Measurements from ENCODE around the gene BMP5.
"Not testable (repeated sequence)": the region's sequence is repeated elsewhere in the genome, so short reads cannot be mapped to it uniquely, and the experiment has no call there.

Gene BMP5

DNA sequence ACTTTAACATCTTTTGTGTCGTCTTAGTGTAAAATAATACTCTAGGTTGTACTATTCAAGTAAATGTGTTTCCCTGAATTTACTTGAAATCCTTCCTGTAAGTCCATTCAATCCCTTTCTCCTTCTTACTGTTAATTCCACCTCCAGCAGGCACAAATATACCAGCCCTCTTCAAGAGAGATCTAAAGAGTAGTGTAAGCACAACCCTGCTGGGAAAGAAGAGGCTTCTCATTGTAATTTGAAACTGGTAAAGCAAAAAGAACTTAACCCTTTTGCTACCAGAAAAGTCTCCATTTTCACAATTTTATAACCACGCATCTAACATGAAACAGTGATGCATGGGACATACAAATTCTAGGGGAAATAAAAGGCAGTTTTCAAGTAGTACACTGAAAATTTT is at the start of gene BMP5:
Gene BMP5 (minus strand): TSS at position 191 of the 400 bp plus-strand sequence. CDS start 725 bp downstream, outside the sequence.
- no peak for DNase-seq (ENCODE audit: low spot score)

DNA sequence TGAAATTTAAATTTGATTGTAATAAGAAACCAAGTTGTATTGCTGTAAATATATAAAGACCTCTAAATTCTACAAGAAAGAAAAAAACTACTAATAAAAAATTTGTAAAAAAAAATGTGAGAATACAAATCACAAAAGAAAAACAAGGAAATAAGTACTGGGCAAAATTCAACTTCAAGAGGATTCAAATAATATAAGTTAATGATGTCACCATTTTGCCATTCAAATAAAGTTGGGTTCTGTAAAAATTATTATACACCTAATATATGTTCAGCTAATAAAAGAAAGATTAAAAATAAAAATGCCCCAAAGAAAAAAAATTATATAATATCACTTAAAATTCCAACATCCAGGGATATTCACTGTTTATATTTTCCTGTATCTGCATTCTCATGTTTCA is 47.0 kb upstream of the BMP5 start:
- DNase-seq (ENCODE audit: low spot score): no peak

DNA sequence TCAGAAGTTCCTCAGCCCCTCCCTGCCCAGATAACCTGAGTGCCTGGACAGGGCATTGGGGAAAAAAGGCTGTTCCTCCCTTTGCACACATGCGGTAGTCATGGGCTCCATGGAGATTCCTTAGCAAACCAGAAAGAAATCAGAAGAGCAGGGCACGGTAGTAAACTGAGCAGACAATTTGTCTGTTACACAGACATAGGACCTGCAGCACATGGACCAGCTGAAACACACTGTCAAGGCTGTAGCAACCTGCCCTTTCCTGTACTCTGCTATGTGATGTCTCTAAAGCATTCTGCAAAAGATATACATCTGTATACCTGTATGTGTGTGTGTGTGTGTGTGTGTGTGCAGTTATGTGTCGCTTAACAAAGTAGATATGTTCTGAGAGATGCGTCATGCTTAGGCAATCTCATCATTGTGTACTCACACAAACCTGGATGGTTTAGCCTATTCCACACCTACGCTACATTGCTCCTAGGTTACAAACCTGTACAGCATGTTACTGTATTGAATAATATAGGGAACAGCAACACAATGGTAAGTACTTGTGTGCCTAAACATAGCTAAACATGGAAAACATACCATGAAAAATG is 44.4 kb upstream of the BMP5 start:
- no peak for DNase-seq (ENCODE audit: low spot score)

DNA sequence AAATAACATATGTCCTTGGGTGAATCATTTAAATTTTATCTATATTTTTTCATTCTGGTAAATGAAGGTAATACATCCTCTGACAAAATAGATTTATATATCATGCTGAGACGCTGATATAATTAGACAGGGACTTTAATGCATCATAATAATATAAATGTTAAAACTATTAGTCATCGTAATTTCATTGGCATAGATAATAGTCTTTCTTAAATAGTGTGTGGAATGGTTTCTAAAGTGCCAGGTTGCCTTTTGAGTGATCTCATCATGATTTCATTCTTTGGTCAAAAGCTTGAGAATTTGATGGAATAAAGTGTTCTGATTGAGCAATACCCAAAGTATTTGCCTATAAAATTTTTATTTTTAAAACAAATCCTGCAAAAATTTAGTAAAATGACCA is 43.2 kb upstream of the BMP5 start:
- DNase-seq (ENCODE audit: low spot score): no peak

DNA sequence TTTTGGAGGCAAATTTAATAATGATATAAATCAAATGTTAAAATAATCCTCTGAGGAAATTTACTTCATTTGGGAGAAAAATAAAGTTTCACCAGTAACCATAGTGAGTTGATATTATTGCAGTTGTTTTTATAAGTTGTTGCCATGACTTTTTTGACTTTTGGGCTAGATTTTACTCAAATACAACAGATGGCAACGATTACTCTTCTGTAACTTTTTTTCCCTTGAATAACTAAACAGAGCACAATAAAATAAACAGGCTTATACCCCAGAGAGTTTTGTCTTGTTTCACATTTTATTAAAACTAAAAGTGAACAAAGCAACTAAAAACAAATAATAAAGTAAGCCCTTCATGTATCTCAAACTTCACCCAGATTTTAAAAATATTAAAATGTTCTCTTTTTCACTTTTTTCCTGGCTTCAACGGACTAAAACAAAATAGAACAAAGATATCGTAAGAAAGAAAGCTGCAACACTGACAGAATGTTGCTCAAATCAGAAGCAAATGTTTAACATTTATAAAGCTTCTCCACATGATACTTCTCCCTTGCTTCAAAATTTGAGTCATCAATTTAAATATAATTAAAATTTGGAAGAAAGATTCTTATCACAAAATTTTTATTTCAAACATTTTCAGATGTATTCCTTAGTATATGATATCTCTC is 42.5 kb upstream of the BMP5 start:
- no peak for DNase-seq (ENCODE audit: low spot score)

DNA sequence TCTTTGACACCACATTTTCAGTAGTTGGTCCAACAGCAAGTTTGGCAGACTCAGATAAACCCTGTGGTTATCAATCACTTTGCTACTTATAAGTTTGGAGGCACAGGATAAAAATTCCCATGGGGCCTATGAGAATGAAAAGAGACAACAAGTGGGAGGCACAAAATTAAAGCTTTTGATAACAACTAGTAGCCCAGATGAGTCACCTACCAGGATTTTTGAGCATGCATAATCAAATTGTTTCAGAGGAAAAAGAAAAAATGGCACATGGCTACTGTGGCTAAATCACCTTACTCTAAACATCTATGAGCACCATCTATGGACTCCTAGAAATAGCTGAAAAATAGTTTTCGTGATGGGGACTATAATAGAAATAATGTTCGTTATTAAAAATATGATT is 40.8 kb upstream of the BMP5 start:
- DNase-seq (ENCODE audit: low spot score): no peak

DNA sequence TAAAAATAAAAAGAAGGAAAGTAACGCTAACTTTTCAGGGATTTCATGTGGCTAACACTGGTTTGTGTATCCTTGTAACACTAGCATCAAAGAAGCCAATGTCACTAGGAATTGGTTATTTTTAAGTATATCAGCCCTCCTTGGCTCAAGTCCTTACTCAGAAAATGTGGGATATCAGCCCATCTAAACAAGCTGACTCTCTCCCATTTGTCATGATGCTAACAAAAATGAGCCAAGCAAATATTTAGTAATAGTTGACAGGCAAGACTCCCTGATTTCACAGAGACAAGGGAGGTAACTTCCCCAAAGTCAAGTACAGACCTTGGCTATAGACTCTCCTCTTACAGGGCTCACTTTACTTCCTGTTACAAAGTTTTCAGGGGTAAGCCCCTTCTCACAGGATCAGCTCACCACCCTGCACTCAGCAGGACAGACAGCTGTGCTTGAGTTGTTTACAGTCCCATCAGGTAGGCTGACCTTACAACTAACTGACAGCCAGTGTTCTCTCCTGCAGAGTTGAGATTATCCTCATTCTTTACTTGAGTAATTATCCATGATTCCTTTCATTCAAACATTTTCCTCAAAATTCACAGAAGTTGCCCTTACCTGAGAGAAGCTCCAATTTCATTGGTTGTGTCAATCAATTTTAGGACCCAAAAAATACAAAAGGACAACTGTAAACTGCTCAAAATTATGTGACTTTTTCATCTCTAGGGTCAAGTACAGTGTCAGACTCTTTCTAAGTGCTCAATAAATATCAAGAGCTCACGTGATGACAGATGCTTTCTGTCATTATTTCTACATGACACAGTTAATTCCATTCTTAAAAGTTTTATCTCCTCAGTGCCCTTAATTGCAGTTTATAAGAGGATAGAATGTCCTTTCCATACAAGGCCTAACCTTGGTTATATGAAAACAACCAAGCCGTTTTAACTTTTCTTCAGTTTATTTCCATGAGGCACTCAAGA is 38.1 kb upstream of the BMP5 start:
- no peak for DNase-seq (ENCODE audit: low spot score)

DNA sequence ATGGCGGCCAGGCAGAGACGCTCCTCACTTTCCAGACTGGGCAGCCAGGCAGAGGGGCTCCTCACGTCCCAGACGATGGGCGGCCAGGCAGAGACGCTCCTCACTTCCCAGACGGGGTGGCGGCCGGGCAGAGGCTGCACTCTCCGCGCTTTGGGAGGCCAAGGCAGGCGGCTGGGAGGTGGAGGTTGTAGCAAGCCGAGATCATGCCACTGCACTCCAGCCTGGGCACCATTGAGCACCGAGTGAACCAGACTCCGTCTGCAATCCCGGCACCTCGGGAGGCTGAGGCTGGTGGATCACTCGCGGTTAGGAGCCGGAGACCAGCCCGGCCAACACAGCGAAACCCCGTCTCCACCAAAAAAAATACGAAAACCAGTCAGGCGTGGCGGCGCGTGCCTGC is 35.1 kb upstream of the BMP5 start:
- DNase-seq (ENCODE audit: low spot score): not testable (repeated sequence)

DNA sequence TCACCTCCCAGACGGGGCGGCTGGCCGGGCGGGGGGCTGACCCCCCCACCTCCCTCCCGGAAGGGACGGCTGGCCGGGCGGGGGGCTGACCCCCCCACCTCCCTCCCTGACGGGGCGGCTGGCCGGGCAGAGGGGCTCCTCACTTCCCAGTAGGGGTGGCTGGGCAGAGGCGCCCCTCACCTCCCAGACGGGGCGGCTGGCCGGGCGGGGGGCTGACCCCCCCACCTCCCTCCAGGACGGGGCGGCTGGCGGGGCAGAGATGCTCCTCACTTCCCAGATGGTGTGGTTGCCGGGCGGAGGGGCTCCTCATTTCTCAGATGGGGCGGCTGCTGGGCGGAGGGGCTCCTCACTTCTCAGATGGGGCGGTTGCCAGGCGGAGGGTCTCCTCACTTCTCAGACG is 34.5 kb upstream of the BMP5 start:
- not testable (repeated sequence) for DNase-seq (ENCODE audit: low spot score)

DNA sequence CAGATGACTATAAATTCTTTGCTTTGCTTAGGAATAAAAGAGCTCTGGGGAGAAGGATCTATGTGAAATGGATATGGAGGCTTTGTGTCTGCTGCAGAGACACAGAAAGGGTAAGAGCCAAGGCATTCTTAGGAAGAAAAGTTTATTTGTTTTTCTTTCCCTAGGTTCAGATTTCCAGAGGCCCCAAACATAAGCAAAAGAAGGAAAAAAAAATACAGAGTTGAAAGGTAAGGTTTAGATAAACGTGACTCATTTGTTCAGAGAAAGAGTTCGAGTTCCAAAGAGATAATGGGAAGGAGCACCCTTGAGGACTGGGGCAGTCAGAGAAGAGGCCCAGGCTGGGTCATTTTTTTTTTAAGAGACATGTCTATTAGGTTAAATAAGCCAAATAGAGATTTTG is 27.4 kb upstream of the BMP5 start:
- DNase-seq (ENCODE audit: low spot score): no peak

DNA sequence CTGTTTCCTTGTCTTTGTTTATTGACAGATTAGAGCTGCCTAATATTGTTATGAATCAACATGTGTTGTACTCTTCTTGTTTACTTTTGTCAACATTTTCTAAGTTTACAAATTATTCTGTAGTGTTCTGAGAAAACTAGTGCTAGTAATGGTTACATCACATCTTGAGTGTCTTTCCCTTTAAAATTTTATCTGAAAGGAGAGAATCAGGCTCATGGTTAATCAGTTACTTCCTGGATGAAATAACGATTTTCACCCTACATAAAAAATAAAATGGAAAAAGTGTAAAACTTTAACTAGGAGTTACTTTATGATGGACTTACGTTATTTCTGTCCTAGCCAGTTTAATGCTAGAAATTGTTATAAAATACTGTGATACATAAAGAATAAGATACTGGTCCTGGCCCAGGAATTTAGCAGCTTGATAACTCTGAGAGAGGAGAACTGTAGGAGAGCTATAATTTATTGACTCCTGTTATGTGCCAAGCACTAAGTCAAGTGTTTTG is 26.4 kb upstream of the BMP5 start:
- DNase-seq (ENCODE audit: low spot score): no peak

DNA sequence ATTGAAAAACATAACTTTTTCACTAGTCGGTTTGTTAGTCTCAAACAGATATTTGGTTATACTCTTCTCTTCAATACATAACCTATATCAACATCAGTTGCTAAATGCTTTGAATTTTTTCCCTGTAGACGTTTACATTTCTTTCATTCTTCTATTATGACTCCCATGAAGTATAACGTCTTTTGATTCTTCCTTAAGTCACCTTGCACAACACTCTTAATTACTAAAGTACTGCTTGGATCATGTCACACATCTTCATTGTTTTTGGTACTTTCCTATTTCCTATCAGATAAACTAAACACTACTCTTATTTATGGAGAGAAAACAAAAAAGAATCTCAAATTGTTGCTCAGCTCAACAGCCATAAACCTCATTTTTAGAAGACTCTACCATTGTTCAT is 23.0 kb upstream of the BMP5 start:
- no peak for DNase-seq (ENCODE audit: low spot score)

DNA sequence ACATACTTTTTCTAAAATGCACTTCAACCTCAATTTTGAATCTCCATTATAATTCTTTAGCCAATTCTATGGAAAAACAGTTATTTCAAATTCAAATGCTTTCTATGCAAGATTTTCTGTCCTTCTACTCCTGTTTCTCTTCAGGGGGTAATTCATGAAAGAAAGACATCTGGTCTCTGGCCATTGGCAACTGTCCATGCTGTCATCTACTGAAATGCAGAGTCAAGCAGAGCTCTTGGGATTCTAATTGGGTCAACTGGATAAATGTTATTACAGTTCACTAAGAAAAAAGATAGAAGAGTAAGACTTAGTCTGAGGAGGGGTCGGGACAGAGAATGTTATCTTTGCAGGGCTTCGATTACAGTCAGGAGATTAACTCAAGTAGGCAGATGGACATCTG is 22.0 kb upstream of the BMP5 start:
- DNase-seq (ENCODE audit: low spot score): no peak

DNA sequence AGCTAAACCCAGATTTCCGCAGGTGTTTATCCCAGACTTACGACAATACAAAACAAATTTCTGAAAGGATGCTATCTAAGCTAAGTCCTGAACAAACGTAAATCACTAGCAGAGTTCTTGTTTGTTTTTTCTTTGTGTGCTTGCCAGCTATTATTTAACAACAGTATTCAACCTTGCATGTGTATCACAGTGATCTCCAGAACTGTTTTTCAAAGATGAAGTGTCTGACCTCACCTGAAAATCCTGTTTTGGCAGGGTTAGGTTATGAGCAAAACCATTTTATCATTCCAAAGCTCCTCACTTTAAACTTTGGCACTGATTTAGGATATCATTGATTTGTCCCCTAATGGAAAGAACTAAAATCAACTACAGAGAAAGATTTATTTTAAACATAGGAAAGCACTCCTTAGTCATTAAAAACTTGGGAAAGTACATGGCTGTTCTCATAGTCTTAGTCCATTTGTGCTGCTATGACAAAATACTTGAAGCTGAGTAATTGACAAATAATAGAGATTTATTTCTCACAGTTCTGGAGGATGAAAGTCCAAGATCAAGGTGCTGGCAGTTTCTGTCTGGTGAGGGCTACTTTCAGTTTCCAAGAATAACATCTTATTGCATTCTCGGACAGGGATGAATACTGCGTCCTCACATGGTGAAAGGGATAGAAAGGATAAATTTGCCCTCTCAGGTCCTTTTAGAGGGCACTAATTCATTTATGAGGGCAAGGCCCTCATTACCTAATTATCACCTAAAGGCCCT is 20.8 kb upstream of the BMP5 start:
- no peak for DNase-seq (ENCODE audit: low spot score)

DNA sequence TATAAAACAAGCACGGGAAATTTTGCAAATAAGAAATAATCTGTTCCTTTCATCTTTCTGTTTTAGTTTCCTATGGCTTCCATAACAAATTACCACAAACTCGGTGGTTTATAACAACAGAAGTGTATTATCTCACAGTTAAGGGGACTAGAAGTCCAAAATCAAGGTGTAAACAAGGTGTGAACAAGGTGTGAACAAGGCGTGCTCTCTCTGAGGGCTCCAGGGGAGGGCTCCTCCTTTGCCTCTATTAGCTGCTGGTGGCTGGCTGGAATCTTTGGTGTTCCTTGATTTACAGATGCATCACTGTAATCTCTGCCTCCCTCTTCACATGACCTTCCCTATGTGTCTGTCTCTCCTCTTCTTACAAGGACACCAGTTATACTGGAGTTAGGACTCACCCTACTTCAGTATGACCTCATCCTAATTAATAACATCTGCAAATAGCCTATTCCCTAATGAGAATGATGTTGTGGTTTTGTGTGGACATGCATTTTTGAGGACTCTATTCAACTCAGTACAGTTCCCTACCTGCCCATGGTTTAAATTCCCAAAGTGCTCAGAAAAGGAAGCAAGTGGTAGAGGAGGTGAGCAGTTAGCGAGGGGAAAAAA is 17.5 kb upstream of the BMP5 start:
- no peak for DNase-seq (ENCODE audit: low spot score)

DNA sequence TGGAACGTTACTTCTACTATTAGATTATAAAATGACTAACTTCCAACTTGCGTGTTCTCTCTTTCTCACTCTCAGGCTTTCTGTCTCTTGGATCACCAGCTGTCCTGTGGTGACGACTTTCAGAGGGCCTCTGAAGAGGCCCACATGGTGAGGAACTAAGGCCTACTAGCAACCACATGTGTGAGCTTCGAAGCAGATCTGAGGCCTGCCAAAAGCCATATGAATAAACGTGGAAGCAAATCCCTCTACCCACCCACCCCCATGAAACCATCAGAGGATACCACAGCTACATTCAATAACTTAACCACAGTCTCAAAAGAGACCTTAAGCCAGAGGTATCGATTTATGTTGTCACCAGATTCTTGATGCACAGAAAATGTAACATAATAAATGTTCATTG is 13.5 kb upstream of the BMP5 start:
- DNase-seq (ENCODE audit: low spot score): no peak

DNA sequence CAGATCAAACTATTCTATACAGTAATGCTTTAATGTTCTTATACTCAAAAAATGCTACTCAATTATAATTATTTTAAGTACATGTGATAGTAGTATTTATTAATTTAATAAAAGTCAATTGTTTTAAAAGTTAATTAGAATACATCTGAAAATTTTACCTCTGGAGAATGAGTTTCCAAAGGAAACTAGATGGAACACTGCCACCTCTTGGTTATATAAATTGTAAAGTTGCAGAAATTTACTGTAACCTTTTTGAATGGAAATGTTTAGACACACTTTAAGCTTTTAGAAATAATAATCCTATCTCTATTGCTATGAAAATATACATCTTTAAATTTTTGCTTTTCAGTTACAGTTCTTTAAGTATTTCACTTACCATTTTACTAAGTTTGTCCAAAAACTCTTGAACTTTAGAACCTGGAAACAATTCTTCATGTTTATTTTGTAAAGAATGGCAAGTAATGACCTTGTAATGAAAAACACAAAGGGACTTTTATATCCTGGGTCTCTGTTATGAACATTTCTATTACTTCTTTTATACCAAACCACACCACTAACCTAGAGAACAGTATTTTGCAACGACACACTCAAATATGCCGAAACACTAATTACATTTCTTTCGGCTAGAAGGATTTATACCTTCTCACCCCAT is 10.9 kb upstream of the BMP5 start:
- no peak for DNase-seq (ENCODE audit: low spot score)

DNA sequence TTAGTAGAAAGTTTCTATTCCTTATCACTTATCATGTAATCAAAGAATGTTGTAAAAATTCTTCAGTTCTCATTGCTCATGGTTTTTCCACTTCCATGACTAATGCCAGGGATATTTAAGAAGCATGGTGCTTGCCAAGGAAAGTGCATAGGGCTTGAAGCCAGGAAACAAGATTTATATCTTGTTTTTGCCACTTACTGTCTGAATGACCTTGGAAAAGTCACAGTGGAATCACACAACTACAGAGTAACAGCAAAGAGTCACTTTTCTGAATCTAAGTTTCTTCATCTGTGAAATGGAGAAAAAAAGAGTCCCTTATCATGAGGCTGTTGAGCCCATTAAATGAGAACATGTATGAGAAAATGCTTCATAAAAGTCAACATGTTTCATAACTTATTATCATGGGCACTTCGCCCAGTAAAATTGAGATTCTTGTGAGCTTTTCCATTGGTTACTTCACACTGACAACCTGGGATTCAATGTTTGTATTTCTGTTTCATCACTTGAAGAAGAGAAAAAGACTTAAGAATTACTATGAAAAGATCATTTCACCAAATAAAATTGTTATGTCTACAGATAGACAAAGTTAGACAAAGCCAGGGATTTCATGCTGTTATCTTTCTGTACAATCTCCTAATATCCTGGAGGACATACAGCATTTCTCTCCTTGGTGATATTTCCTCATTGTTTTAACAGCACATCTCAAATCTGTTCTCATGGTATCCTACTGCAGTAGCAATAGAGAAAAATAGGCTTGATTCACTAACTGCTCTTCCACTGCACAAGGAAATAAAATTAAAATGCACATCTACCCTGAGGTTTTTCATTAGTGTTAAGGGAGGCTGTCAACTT is 7.6 kb upstream of the BMP5 start:
- no peak for DNase-seq (ENCODE audit: low spot score)

DNA sequence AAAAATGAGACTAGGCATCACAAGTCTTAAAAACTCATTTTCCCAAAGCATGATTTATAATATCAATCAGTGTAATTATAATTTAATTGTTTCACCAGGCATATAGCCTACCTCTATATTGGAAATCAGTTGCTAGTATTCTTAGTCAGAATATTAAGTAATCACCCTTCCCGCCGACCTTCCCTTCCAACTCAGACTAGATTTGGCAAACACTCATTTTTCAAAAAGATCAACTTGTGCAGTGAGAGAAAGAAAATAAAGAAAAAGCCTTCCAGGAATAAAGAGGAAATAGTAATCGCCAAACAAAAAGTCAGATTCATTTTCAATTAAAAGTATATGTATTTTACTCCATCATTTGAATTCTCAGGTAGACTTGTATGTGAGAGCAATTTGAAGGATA is 1.9 kb upstream of the BMP5 start:
- no peak for DNase-seq (ENCODE audit: low spot score)

DNA sequence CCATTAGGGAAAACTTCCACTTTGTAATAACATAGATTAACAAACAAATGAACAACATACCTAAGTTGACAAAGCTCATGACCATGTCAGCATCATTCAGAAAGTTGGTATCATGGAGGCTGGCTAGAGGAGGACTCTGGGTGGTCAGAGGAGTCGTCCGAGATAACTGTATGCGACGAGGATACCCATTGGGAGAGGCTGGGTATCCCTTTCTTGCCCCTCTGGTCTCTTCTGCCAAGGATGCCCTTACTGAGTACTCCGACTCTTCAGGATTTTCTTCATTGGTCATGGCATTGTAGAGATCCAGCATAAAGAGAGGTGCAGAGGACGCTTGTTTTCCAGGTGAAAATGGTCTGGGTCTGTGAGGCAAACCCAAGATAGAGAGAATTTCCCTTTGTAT is 1.1 kb downstream of the BMP5 start:
- no peak for DNase-seq (ENCODE audit: low spot score)
